ENCODE data around the gene GGT5. TPM values are rescaled to one million over a fixed set of nuclear protein-coding genes. Genes with fewer than 3 reads are reported as not detected.

GGT5 gene
- total and polyA plus RNA-seq, 2 experiments from 2014 or later, result 9.8 to 47.4 TPM

DNA sequence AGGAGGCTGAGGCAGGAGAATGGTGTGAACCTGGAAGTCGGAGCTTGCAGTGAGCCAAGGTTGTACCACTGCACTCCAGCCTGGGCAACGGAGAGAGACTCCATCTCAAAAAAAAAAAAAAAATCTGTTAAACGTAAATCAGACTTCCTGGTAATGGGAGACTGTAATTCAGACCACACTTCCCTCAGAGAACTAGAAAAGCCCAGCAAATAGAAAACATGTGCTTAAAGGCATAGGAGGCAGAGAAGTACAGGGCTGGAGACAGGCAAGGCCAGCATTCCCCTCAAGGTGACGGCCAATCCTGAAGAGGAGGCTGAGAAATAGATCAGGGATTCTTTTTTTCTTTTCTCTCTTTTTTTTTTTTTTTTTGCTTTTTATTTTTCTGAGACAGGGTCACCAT is 8.2 kb downstream of the GGT5 start:
- Histone ChIP-seq H3K4me2 (no peak overlapping the region), H3K4me3 (no peak overlapping the region), H2AFZ (no peak overlapping the region), H3K9me2 (replicated peaks; ENCODE audit: insufficient read depth) (no peaks in the 10 kb centered on the region), H3K9me3 (ENCODE audit: low read depth) (no peaks in the 10 kb centered on the region), H3K27me3 (no peaks in the 10 kb centered on the region), H3K36me3 (replicated peaks; ENCODE audit: insufficient read depth, low read depth) (no peaks in the 10 kb centered on the region), H3K4me1 (ENCODE audit: insufficient read depth) (no peaks in the 10 kb centered on the region), H3K79me2 (no peaks in the 10 kb centered on the region), H4K20me1 (ENCODE audit: insufficient read depth, poor library complexity, severe bottlenecking) (no peaks in the 10 kb centered on the region), H3K27ac (no peak overlapping the region)
- no peak for DNase-seq (ENCODE audit: low spot score)
- WGBS (ENCODE audit: low lambda C conversion rate, missing lambda C conversion rate), result 71% methylated on average over 4 of the region's 4 CpGs
- TF ChIP-seq EZH2 (IDR thresholded peaks at IDR 0.05; ENCODE audit: borderline replicate concordance) (no peak), EZH2phosphoT487 (IDR thresholded peaks at IDR 0.05; ENCODE audit: low read depth, severe bottlenecking, unreplicated experiment) (no peak)
- TF ChIP-seq, protein P1, sequence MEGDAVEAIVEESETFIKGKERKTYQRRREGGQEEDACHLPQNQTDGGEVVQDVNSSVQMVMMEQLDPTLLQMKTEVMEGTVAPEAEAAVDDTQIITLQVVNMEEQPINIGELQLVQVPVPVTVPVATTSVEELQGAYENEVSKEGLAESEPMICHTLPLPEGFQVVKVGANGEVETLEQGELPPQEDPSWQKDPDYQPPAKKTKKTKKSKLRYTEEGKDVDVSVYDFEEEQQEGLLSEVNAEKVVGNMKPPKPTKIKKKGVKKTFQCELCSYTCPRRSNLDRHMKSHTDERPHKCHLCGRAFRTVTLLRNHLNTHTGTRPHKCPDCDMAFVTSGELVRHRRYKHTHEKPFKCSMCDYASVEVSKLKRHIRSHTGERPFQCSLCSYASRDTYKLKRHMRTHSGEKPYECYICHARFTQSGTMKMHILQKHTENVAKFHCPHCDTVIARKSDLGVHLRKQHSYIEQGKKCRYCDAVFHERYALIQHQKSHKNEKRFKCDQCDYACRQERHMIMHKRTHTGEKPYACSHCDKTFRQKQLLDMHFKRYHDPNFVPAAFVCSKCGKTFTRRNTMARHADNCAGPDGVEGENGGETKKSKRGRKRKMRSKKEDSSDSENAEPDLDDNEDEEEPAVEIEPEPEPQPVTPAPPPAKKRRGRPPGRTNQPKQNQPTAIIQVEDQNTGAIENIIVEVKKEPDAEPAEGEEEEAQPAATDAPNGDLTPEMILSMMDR (IDR thresholded peaks at IDR 0.05; ENCODE audit: poor library complexity), result no peak

DNA sequence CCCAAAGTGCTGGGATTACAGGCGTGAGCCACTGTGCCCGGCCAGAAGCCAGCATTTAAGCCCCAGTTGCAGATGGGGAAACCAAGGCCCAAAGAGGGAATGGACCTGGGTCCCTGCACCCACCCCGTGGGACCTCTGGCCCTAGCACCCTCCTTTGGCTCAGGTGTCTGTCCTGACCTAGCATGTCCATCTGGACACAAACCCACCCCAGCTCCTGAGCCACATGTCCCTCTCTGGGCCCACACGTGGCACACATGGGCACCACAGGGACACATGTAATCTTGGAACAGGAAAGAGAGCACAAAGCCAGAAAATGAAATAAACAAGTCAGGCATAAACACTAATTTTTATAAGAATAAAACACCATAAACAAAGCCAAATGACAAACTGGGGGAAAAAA is 9.6 kb downstream of the GGT5 start:
- H3K9me3 ChIP-seq (ENCODE audit: low read depth), result no peaks in the 10 kb centered on the region
- no peaks in the 10 kb centered on the region for H4K20me1 ChIP-seq (ENCODE audit: insufficient read depth, poor library complexity, severe bottlenecking)
- no peak for TF ChIP-seq EZH2phosphoT487 (IDR thresholded peaks at IDR 0.05; ENCODE audit: low read depth, severe bottlenecking, unreplicated experiment)
- TF ChIP-seq, protein P1 (IDR thresholded peaks at IDR 0.05; ENCODE audit: poor library complexity), result no peak
- TF ChIP-seq EZH2 (IDR thresholded peaks at IDR 0.05; ENCODE audit: borderline replicate concordance), result no peak
- 89% methylated on average over 4 of the region's 4 CpGs for WGBS (ENCODE audit: low lambda C conversion rate, missing lambda C conversion rate)
- no peak overlapping the region for H2AFZ ChIP-seq
- no peaks in the 10 kb centered on the region for H3K9me2 ChIP-seq (replicated peaks; ENCODE audit: insufficient read depth)
- H3K4me3 ChIP-seq, result no peak overlapping the region
- no peak overlapping the region for H3K27ac ChIP-seq
- no peaks in the 10 kb centered on the region for H3K36me3 ChIP-seq (replicated peaks; ENCODE audit: insufficient read depth, low read depth)
- no peak for DNase-seq (ENCODE audit: low spot score)
- peaks cover 5% of the 10 kb centered on the region for H3K4me1 ChIP-seq (ENCODE audit: insufficient read depth)
- H3K4me2 ChIP-seq, result no peak overlapping the region
- no peaks in the 10 kb centered on the region for H3K79me2 ChIP-seq
- no peaks in the 10 kb centered on the region for H3K27me3 ChIP-seq

DNA sequence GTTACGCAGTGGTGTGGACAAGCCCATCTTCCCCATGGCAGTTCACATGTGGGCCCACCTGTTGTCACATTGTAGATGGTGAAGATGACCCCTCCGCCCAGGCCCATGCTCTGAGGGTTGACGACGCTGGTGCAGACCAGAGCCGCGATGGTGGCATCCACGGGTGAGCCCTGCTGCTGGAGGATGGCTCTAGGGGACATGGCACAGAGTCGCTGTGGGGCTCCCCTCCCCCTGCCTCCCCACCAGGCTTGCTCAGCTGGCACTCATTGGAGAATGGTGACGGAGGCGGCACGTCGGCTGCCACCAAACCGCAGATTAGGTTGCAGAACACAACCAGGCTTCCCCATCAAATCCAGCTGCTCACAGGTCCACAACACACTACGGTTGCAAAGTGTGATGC is 11.1 kb downstream of the GGT5 start:
- Histone ChIP-seq H3K36me3 (replicated peaks; ENCODE audit: insufficient read depth, low read depth) (no peaks in the 10 kb centered on the region), H3K27me3 (no peaks in the 10 kb centered on the region), H4K20me1 (ENCODE audit: insufficient read depth, poor library complexity, severe bottlenecking) (no peaks in the 10 kb centered on the region), H3K27ac (no peak overlapping the region), H3K79me2 (no peaks in the 10 kb centered on the region), H3K9me2 (replicated peaks; ENCODE audit: insufficient read depth) (no peaks in the 10 kb centered on the region), H3K9me3 (ENCODE audit: low read depth) (no peaks in the 10 kb centered on the region), H2AFZ (no peak overlapping the region), H3K4me1 (ENCODE audit: insufficient read depth) (peaks cover 5% of the 10 kb centered on the region), H3K4me2 (no peak overlapping the region), H3K4me3 (no peak overlapping the region)
- TF ChIP-seq, protein P1 (IDR thresholded peaks at IDR 0.05; ENCODE audit: poor library complexity), result no peak
- TF ChIP-seq EZH2phosphoT487 (IDR thresholded peaks at IDR 0.05; ENCODE audit: low read depth, severe bottlenecking, unreplicated experiment) (no peak), EZH2 (IDR thresholded peaks at IDR 0.05; ENCODE audit: borderline replicate concordance) (no peak)
- 96% methylated on average over 14 of the region's 14 CpGs for WGBS (ENCODE audit: low lambda C conversion rate, missing lambda C conversion rate)
- no peak for DNase-seq (ENCODE audit: low spot score)

DNA sequence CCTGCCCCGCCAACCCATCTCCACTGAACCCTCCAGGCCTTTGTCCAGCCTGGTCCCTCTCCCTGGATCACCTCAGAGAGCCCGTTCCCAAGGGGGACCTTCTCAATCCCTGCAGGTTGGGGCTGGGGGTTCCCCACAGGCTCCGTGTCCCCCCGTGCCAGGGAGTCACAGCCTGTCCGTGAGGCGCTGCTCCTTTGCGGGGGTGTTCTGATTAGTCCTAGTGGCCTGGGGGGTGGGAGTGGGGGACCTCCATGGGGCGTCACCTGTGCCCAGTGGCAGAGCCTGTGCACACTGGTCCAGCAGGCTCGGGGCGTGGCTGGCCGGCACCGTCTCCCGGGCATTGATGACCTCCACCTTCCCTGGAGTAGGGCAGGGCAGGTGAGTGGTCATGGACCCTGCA is 11.6 kb downstream of the GGT5 start:
- H3K9me2 ChIP-seq (replicated peaks; ENCODE audit: insufficient read depth), result no peaks in the 10 kb centered on the region
- TF ChIP-seq EZH2phosphoT487 (IDR thresholded peaks at IDR 0.05; ENCODE audit: low read depth, severe bottlenecking, unreplicated experiment) (no peak), EZH2 (IDR thresholded peaks at IDR 0.05; ENCODE audit: borderline replicate concordance) (no peak)
- H3K4me1 ChIP-seq (ENCODE audit: insufficient read depth), result peaks cover 5% of the 10 kb centered on the region
- no peak overlapping the region for H2AFZ ChIP-seq
- H3K4me3 ChIP-seq, result no peak overlapping the region
- H3K9me3 ChIP-seq (ENCODE audit: low read depth), result no peaks in the 10 kb centered on the region
- H3K79me2 ChIP-seq, result no peaks in the 10 kb centered on the region
- no peak overlapping the region for H3K4me2 ChIP-seq
- no peak overlapping the region for H3K27ac ChIP-seq
- no peaks in the 10 kb centered on the region for H3K27me3 ChIP-seq
- WGBS (ENCODE audit: low lambda C conversion rate, missing lambda C conversion rate), result 99% methylated on average over 13 of the region's 13 CpGs
- DNase-seq (ENCODE audit: low spot score), result no peak
- H4K20me1 ChIP-seq (ENCODE audit: insufficient read depth, poor library complexity, severe bottlenecking), result no peaks in the 10 kb centered on the region
- H3K36me3 ChIP-seq (replicated peaks; ENCODE audit: insufficient read depth, low read depth), result no peaks in the 10 kb centered on the region

Measured in hepatocyte (in vitro differentiated cells).